PC-9 (cell line): ENCODE measurements around the gene CRELD1. TPM values are rescaled to one million over a fixed set of nuclear protein-coding genes. Genes with fewer than 3 reads are reported as not detected.

Experiments used
- BruUV-seq: library from RNA; stranded (reverse); fragments of 400-500 nt; replicated peaks from 2 replicates; lab custom pipeline; 2021; lab: Mats Ljungman, UMichigan
- CTCF ChIA-PET: fragments of 300-600 bp; sonication (Branson Sonifier 250); formaldehyde crosslinking; loops from one replicate; lab custom pipeline; 2022; ENCODE audit warnings: antibody characterized with exemption; lab: Charles Lee
- POLR2A ChIA-PET: fragments of 300-600 bp; sonication (Branson Sonifier 250); formaldehyde crosslinking; loops from one replicate; lab custom pipeline; 2022; ENCODE audit warnings: antibody characterized with exemption; ENCODE audit not compliant: unreplicated experiment; lab: Charles Lee
- DNase-seq, 2 experiments: peaks; one replicate each; pipeline versions ENCODE4 v3.0.0 to v3.0.0-alpha.2; 2015 to 2022; ENCODE audit warnings: mixed read lengths in 1 of 2
- H2AFZ ChIP-seq: fragments of 200-600 bp; sonication (generic); 2 replicates; pipeline ENCODE4 v1.8.1; 2017; ENCODE audit warnings: antibody characterized with exemption
- H3F3A ChIP-seq: fragments of 200-600 bp; sonication (generic); 2 replicates; pipeline ENCODE4 v1.8.1; 2017; ENCODE audit warnings: antibody characterized with exemption, mild to moderate bottlenecking, low read depth; ENCODE audit not compliant: insufficient read depth
- H3K27ac ChIP-seq: fragments of 200-600 bp; sonication (generic); 2 replicates; pipeline ENCODE4 v1.6.1; 2016; ENCODE audit warnings: mixed run types
- H3K27me3 ChIP-seq: fragments of 200-600 bp; sonication (generic); 2 replicates; pipeline ENCODE4 v1.6.1; 2016; ENCODE audit warnings: low read depth, mixed run types; ENCODE audit not compliant: insufficient read depth
- H3K36me3 ChIP-seq: fragments of 200-600 bp; sonication (generic); 2 replicates; pipeline ENCODE4 v1.6.1; 2016; ENCODE audit warnings: low read depth, mixed run types
- H3K4me1 ChIP-seq: fragments of 200-600 bp; sonication (generic); replicated peaks from 2 replicates; pipeline ENCODE4 v1.6.1; 2016; ENCODE audit warnings: mixed run types; ENCODE audit not compliant: insufficient read depth
- H3K4me2 ChIP-seq: fragments of 200-600 bp; sonication (generic); 2 replicates; pipeline ENCODE4 v1.6.1; 2017; ENCODE audit warnings: mixed run types
- H3K4me3 ChIP-seq: fragments of 200-600 bp; sonication (generic); 2 replicates; pipeline ENCODE4 v1.6.1; 2016; ENCODE audit warnings: mixed run types
- H3K79me2 ChIP-seq: fragments of 200-600 bp; sonication (generic); 2 replicates; pipeline ENCODE4 v1.6.1; 2017; ENCODE audit warnings: low read depth, mixed run types
- H3K9me2 ChIP-seq: fragments of 200-600 bp; sonication (generic); 2 replicates; pipeline ENCODE4 v1.8.1; 2017; ENCODE audit warnings: mild to moderate bottlenecking; ENCODE audit not compliant: insufficient read depth
- H3K9me3 ChIP-seq: fragments of 200-600 bp; sonication (generic); 2 replicates; pipeline ENCODE4 v1.8.1; 2016; ENCODE audit warnings: low read depth; ENCODE audit not compliant: insufficient read depth
- H4K20me1 ChIP-seq: fragments of 200-600 bp; sonication (generic); 2 replicates; pipeline ENCODE4 v1.8.1; 2017; ENCODE audit not compliant: insufficient read depth
- CTCF ChIP-seq: fragments of 200-600 bp; sonication (generic); conservative IDR thresholded peaks from 2 replicates; pipeline ENCODE4 v1.6.1; 2017; ENCODE audit warnings: mixed run types, antibody characterized with exemption, mild to moderate bottlenecking, moderate library complexity
- EZH2 ChIP-seq: fragments of 200-600 bp; sonication (generic); IDR thresholded peaks from 2 replicates; pipeline ENCODE4 v1.8.0; 2017; ENCODE audit warnings: antibody characterized with exemption, low read depth
- intact Hi-C: fragments of 100-400 bp; cut with micrococcal nuclease; formaldehyde crosslinking; loops from one replicate; pipeline ENCODE4 v1.10.0; 2022; ENCODE audit not compliant: unreplicated experiment
- total RNA-seq: library from RNA; stranded (reverse); gene quantifications from 2 replicates; pipeline ENCODE4 v1.2.3, GENCODE V29; 2021

CRELD1 gene
- total RNA-seq, 1 experiment from 2014 or later, result 30.7 TPM

DNA sequence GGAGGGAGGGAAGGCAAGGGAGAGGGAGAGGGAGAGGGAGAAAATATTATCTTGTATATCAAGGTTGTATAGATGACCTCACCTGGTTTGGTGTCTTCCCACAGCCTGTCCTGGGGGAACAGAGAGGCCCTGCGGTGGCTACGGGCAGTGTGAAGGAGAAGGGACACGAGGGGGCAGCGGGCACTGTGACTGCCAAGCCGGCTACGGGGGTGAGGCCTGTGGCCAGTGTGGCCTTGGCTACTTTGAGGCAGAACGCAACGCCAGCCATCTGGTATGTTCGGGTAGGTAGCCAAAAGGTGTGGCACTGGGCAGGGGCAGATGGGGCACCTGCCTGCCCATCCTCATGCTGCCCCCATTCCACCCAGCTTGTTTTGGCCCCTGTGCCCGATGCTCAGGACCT lies 7.1 kb downstream of the CRELD1 start:
- intact Hi-C loops, result loop anchor here (10.0 kb wide), 1 partner anchor 226 kb away; no protein-coding TSS in a partner anchor
- H3K79me2 ChIP-seq, result no peaks in the 10 kb centered on the region
- H3K27ac ChIP-seq, result no peak overlapping the region
- H3K27me3 ChIP-seq, result no peaks in the 10 kb centered on the region
- no peaks in the 10 kb centered on the region for H3K4me1 ChIP-seq
- H3K9me3 ChIP-seq, result no peaks in the 10 kb centered on the region
- DNase-seq, result no peak
- BruUV-seq, result no TSS peak
- peaks cover 16% of the 10 kb centered on the region for H3K36me3 ChIP-seq
- H3K4me3 ChIP-seq, result no peak overlapping the region
- H4K20me1 ChIP-seq, result no peaks in the 10 kb centered on the region
- no peaks in the 10 kb centered on the region for H3K9me2 ChIP-seq
- ChIA-PET CTCF (no interaction called here), POLR2A (no interaction called here)
- H3F3A ChIP-seq, result peaks cover 29% of the 10 kb centered on the region; the same call in 1 of the 2 replicates
- TF ChIP-seq CTCF (no peak), EZH2 (no peak)
- no peak overlapping the region for H3K4me2 ChIP-seq
- H2AFZ ChIP-seq, result no peak overlapping the region

DNA sequence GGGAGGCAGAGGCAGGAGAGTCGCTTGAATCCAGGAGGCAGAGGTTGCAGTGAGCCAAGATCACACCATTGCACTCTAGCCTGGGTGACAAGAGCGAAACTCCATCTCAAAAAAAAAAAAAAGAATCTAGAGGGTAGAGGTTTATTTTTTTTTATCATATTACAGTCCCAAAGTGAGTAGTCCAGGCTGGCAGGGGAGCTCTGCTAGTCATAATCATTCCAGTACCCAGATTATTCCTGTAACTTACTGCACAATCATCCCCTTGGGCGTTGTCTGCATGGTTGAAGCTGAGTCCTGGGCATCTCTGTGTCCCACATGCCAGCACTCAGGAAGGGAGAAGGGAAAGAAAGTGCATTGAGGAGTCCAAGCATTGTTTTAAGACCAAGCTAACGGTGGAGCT lies 8.5 kb downstream of the CRELD1 start:
- no TSS peak for BruUV-seq
- Histone ChIP-seq H3K9me2 (no peaks in the 10 kb centered on the region), H3K36me3 (peaks cover 4% of the 10 kb centered on the region; the same call in 1 of the 2 replicates), H3K9me3 (no peaks in the 10 kb centered on the region), H2AFZ (no peak overlapping the region), H3K27ac (no peak overlapping the region), H3F3A (peaks cover 28% of the 10 kb centered on the region; the same call in 1 of the 2 replicates), H3K4me2 (no peak overlapping the region), H3K27me3 (no peaks in the 10 kb centered on the region), H3K4me3 (no peak overlapping the region), H4K20me1 (no peaks in the 10 kb centered on the region), H3K79me2 (no peaks in the 10 kb centered on the region), H3K4me1 (no peaks in the 10 kb centered on the region)
- DNase-seq, result no peak
- TF ChIP-seq CTCF (no peak), EZH2 (no peak)
- POLR2A ChIA-PET, result no interaction called here
- CTCF ChIA-PET, result no interaction called here
- intact Hi-C loops, result loop anchor here (10.0 kb wide), 1 partner anchor 227 kb away; no protein-coding TSS in a partner anchor

- no peak overlapping the region for H3K4me2 ChIP-seq
- ChIA-PET CTCF (no interaction called here), POLR2A (no interaction called here)
- no peak for DNase-seq
- no peak overlapping the region for H3K27ac ChIP-seq
- peaks cover 2% of the 10 kb centered on the region; the same call in 1 of the 2 replicates for H3K36me3 ChIP-seq
- H2AFZ ChIP-seq, result no peak overlapping the region
- H3K9me2 ChIP-seq, result no peaks in the 10 kb centered on the region
- no peaks in the 10 kb centered on the region for H3K27me3 ChIP-seq
- no peak overlapping the region for H3K4me3 ChIP-seq
- H3K9me3 ChIP-seq, result no peaks in the 10 kb centered on the region
- peaks cover 5% of the 10 kb centered on the region for H3K4me1 ChIP-seq
- no peak for TF ChIP-seq EZH2
- TF ChIP-seq CTCF, result no peak
- no peaks in the 10 kb centered on the region for H4K20me1 ChIP-seq
- no TSS peak for BruUV-seq
- intact Hi-C loops, result loop anchor here (10.0 kb wide), 1 partner anchor 228 kb away; no protein-coding TSS in a partner anchor
- peaks cover 6% of the 10 kb centered on the region; the same call in 1 of the 2 replicates for H3K79me2 ChIP-seq
- H3F3A ChIP-seq, result peaks cover 23% of the 10 kb centered on the region; the same call in 1 of the 2 replicates
Measured at GRCh38 chr3:9942934-9943690, 9.5 kb downstream of the CRELD1 start.
